ENCODE measurements around the gene CNTNAP2.

DNA sequence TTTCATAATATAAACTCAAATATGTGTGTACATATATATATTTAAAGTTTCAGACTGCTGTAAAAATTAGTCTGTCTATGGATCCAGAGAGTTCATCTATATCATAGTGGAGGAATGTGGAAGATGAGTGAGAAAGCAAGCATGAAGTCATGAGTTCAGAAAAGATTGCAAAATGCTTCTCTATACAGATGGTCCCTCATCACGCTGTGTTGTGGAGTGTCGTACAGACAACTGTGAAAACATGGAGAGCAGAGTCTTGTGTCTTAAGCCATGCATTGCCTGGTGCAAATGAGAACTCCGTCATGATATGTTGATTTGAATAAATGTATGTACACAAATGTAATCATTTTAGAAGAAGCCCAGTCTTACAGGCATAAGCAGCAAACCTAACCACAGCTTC, 316.9 kb downstream of the CNTNAP2 start:
- TF ChIP-seq, protein P1, sequence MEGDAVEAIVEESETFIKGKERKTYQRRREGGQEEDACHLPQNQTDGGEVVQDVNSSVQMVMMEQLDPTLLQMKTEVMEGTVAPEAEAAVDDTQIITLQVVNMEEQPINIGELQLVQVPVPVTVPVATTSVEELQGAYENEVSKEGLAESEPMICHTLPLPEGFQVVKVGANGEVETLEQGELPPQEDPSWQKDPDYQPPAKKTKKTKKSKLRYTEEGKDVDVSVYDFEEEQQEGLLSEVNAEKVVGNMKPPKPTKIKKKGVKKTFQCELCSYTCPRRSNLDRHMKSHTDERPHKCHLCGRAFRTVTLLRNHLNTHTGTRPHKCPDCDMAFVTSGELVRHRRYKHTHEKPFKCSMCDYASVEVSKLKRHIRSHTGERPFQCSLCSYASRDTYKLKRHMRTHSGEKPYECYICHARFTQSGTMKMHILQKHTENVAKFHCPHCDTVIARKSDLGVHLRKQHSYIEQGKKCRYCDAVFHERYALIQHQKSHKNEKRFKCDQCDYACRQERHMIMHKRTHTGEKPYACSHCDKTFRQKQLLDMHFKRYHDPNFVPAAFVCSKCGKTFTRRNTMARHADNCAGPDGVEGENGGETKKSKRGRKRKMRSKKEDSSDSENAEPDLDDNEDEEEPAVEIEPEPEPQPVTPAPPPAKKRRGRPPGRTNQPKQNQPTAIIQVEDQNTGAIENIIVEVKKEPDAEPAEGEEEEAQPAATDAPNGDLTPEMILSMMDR (IDR thresholded peaks at IDR 0.05; ENCODE audit: insufficient read depth, low read length, poor library complexity, severe bottlenecking) = no peak
- no peak for TF ChIP-seq EZH2phosphoT487 (conservative IDR thresholded peaks at IDR 0.05; ENCODE audit: low read length)
